HG03039 (cell line): Measurements from ENCODE around the gene SRM.
A peak's percentile ranks its signal among the peaks of the same experiment; 100 is the strongest.
"Not testable (repeated sequence)": the region's sequence is repeated elsewhere in the genome, so short reads cannot be mapped to it uniquely, and the experiment has no call there.

Experiments used
- ATAC-seq: cut with Tn5 transposase; IDR thresholded peaks from one replicate; pipeline ENCODE4 v1.9.1; 2021; ENCODE audit warnings: mild to moderate bottlenecking, moderate library complexity; ENCODE audit not compliant: unreplicated experiment

Gene SRM

DNA sequence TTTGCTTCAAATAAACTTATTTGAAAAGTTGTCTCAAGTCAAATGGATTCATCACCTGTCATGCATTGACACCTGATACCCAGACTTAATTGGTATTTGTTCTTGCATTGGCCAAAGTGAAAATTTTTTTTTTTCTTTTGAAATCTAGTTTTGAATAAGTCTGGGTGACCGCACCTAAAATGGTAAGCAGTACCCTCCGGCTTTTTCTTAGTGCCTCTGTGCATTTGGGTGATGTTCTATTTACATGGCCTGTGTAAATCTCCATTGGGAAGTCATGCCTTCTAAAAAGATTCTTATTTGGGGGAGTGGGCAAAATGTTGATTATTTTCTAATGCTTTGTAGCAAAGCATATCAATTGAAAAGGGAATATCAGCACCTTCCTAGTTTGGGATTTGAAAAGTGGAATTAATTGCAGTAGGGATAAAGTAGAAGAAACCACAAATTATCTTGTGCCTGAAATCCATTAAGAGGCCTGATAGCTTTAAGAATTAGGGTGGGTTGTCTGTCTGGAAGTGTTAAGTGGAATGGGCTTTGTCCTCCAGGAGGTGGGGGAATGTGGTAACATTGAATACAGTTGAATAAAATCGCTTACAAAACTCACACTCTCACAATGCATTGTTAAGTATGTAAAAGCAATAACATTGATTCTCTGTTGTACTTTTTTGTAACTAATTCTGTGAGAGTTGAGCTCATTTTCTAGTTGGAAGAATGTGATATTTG lies 35.5 kb downstream of the SRM start:
- no peak for ATAC-seq

- ATAC-seq: no peak
Measured at GRCh38 chr1:11023201-11023600, 36.6 kb downstream of the SRM start.

- no peak for ATAC-seq
Measured at GRCh38 chr1:11019971-11020370, 39.8 kb downstream of the SRM start.

DNA sequence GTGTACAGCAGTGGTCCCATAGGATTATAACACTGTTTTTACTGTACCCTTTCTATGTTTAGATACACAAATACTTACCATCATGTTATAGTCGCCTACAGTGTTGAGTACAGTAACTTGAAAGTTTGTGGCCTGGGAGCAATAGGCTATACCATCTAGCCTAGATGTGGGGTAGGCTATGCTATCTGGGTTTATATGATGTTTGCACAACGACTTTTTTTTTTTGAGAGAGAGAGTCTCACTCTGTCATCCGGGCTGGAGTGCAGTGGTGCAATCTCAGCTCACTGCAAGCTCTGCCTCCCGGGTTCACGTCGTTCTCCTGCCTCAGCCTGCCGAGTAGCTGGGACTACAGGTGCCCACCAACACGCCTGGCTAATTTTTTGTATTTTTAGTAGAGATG lies 40.5 kb downstream of the SRM start:
- not testable (repeated sequence) for ATAC-seq

- no peak for ATAC-seq
Measured at GRCh38 chr1:11013160-11013531, 46.7 kb downstream of the SRM start.

DNA sequence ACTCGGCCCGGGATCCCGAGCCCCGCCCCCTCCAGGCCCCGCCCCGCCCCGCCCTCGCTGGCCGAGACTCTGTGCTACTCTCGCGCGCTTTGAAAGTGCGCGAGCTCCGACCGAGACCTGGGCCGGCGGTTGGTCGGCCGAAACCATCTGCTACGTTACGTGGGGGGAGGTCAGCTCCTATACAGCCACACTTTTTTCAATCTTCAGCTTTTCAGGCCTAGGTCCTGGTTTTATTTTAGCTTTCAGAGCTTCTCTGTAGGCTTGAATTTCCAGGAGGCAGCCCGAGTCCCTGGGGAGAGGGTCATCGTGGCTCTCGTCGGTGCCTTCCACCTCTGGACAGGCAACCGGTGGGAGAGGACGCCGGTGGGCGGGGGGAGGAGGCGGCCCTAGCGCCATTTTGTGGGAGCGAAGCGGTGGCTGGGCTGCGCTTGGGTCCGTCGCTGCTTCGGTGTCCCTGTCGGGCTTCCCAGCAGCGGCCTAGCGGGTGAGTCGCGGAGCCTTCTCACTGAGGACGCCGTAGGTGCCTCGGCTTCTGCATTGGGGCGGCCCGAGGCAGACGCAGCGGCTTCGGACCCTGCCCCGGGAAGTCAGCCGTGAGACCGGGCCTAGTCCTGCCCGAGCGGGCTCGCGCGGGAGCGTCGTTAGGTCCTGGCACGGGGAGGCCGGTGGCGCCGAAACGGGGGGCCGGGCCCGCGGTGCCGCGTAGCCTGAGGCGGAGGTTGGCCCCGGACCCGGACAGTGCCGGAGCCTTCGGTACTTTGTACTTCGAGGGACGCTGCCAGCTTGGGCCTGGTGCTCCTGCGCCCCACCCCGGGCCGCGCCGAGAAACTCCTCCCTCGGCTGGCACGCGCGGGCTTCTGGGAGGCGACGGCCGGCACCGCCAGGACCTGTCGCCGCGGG lies 47.3 kb downstream of the SRM start, which contains the start of gene TARDBP:
TARDBP (plus strand) TSS at position 395 of the 900 bp plus-strand sequence. CDS start 1,074 bp downstream, outside the sequence.
- peak; percentile 74 for ATAC-seq
